ENCODE data around the gene CACHD1.
"Not testable (repeated sequence)": the region's sequence is repeated elsewhere in the genome, so short reads cannot be mapped to it uniquely, and the experiment has no call there.

CACHD1 gene

GRCh38 chr1:64686828-64687724, 217.1 kb downstream of the CACHD1 start:
- in situ Hi-C loops (cut with MboI; ENCODE audit: low sequenced_read_pairs) = no loop called here

- in situ Hi-C loops (cut with MboI; ENCODE audit: low sequenced_read_pairs) = no loop called here
Measured at GRCh38 chr1:64687725-64688327, 217.9 kb downstream of the CACHD1 start.

- in situ Hi-C loops (cut with MboI; ENCODE audit: low sequenced_read_pairs) = no loop called here
Measured at GRCh38 chr1:64691626-64692025, 221.7 kb downstream of the CACHD1 start.

- in situ Hi-C loops (cut with MboI; ENCODE audit: low sequenced_read_pairs) = no loop called here
Measured at GRCh38 chr1:64692911-64693310, 223.0 kb downstream of the CACHD1 start.

GRCh38 chr1:64693406-64693805, 223.5 kb downstream of the CACHD1 start:
- in situ Hi-C loops (cut with MboI; ENCODE audit: low sequenced_read_pairs) = no loop called here

GRCh38 chr1:64696879-64697278, 226.9 kb downstream of the CACHD1 start:
- in situ Hi-C loops (cut with MboI; ENCODE audit: low sequenced_read_pairs) = no loop called here

- in situ Hi-C loops (cut with MboI; ENCODE audit: low sequenced_read_pairs) = no loop called here
Measured at GRCh38 chr1:64699327-64699726, 229.4 kb downstream of the CACHD1 start.

- in situ Hi-C loops (cut with MboI; ENCODE audit: low sequenced_read_pairs) = no loop called here
Measured at GRCh38 chr1:64701071-64701470, 231.1 kb downstream of the CACHD1 start.

GRCh38 chr1:64701886-64702285, 232.0 kb downstream of the CACHD1 start:
- in situ Hi-C loops (cut with MboI; ENCODE audit: low sequenced_read_pairs) = no loop called here

- in situ Hi-C loops (cut with MboI; ENCODE audit: low sequenced_read_pairs) = not testable (repeated sequence)
Measured at GRCh38 chr1:64702670-64703069, 232.7 kb downstream of the CACHD1 start.

GRCh38 chr1:64703600-64703999, 233.7 kb downstream of the CACHD1 start:
- in situ Hi-C loops (cut with MboI; ENCODE audit: low sequenced_read_pairs) = no loop called here

- in situ Hi-C loops (cut with MboI; ENCODE audit: low sequenced_read_pairs) = no loop called here
Measured at GRCh38 chr1:64705591-64705990, 235.7 kb downstream of the CACHD1 start.

- in situ Hi-C loops (cut with MboI; ENCODE audit: low sequenced_read_pairs) = no loop called here
Measured at GRCh38 chr1:64711266-64711665, 241.3 kb downstream of the CACHD1 start.

- in situ Hi-C loops (cut with MboI; ENCODE audit: low sequenced_read_pairs) = no loop called here
Measured at GRCh38 chr1:64712049-64712448, 242.1 kb downstream of the CACHD1 start.

GRCh38 chr1:64715186-64715585, 245.3 kb downstream of the CACHD1 start:
- in situ Hi-C loops (cut with MboI; ENCODE audit: low sequenced_read_pairs) = no loop called here

- in situ Hi-C loops (cut with MboI; ENCODE audit: low sequenced_read_pairs) = no loop called here
Measured at GRCh38 chr1:64721135-64721534, 251.2 kb downstream of the CACHD1 start.

GRCh38 chr1:64721576-64722145, 251.7 kb downstream of the CACHD1 start:
- in situ Hi-C loops (cut with MboI; ENCODE audit: low sequenced_read_pairs) = no loop called here

GRCh38 chr1:64727861-64728260, 257.9 kb downstream of the CACHD1 start:
- in situ Hi-C loops (cut with MboI; ENCODE audit: low sequenced_read_pairs) = no loop called here

GRCh38 chr1:64733581-64734286, 263.8 kb downstream of the CACHD1 start:
- in situ Hi-C loops (cut with MboI; ENCODE audit: low sequenced_read_pairs) = no loop called here

GRCh38 chr1:64734287-64734652, 264.3 kb downstream of the CACHD1 start:
- in situ Hi-C loops (cut with MboI; ENCODE audit: low sequenced_read_pairs) = no loop called here

GRCh38 chr1:64740687-64741086, 270.8 kb downstream of the CACHD1 start:
- in situ Hi-C loops (cut with MboI; ENCODE audit: low sequenced_read_pairs) = not testable (repeated sequence)

All from HL-60/S4 treated with phorbol 12-myristate 13-acetate at 8.2 ng/mL for 4 days and 3 days (cell line).